ENCODE results near the gene KCNN2.

DNA sequence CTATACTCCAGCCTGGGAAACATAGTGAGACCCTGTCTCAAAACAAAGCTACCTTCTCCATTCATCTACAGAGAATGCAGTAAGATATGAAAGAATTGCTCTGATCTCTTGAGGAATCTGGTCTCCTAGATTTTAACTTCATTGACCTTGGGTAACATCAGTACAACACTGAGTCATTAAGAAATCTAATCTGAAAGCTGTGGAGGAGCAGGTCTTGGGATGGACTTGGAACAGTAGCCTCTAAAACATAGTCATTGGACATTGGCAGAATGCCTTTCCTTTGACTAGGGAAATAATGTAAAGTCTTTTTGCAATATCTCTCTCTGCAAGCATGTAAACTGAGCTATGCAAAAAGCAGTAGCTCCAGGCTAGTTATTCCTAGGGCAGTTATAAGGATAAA lies 58.1 kb downstream of the KCNN2 start:
- TF ChIP-seq, protein P1, sequence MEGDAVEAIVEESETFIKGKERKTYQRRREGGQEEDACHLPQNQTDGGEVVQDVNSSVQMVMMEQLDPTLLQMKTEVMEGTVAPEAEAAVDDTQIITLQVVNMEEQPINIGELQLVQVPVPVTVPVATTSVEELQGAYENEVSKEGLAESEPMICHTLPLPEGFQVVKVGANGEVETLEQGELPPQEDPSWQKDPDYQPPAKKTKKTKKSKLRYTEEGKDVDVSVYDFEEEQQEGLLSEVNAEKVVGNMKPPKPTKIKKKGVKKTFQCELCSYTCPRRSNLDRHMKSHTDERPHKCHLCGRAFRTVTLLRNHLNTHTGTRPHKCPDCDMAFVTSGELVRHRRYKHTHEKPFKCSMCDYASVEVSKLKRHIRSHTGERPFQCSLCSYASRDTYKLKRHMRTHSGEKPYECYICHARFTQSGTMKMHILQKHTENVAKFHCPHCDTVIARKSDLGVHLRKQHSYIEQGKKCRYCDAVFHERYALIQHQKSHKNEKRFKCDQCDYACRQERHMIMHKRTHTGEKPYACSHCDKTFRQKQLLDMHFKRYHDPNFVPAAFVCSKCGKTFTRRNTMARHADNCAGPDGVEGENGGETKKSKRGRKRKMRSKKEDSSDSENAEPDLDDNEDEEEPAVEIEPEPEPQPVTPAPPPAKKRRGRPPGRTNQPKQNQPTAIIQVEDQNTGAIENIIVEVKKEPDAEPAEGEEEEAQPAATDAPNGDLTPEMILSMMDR (conservative IDR thresholded peaks at IDR 0.05 in 1 of 2, IDR thresholded peaks at IDR 0.05 in 1 of 2; ENCODE audit: low read depth in 1 of 2, low read length in 2 of 2), result no peak
- TF ChIP-seq EZH2 (IDR thresholded peaks at IDR 0.05; ENCODE audit: low read length, missing control alignments), result no peak

Measured in fibroblast of lung (primary cell).